Measurements from ENCODE around the gene CSTF1.
"Not testable (repeated sequence)": the region's sequence is repeated elsewhere in the genome, so short reads cannot be mapped to it uniquely, and the experiment has no call there.

Gene CSTF1

GRCh38 chr20:56371977-56372376 is 20.5 kb upstream of the CSTF1 start:
- DNase-seq, result no peak

- DNase-seq, result no peak
Observed at GRCh38 chr20:56372850-56373249, 19.6 kb upstream of the CSTF1 start.

- DNase-seq, result no peak
Observed at GRCh38 chr20:56373942-56374341, 18.5 kb upstream of the CSTF1 start.

- DNase-seq, result no peak
Observed at GRCh38 chr20:56376331-56376730, 16.1 kb upstream of the CSTF1 start.

GRCh38 chr20:56378386-56378785 is 14.1 kb upstream of the CSTF1 start:
- DNase-seq, result no peak

GRCh38 chr20:56380375-56380774 is 12.1 kb upstream of the CSTF1 start:
- DNase-seq, result no peak

GRCh38 chr20:56381501-56381900 is 10.9 kb upstream of the CSTF1 start:
- no peak for DNase-seq

GRCh38 chr20:56382696-56383095 is 9.7 kb upstream of the CSTF1 start:
- DNase-seq, result no peak

- DNase-seq, result no peak
Observed at GRCh38 chr20:56383334-56383733, 9.1 kb upstream of the CSTF1 start.

- DNase-seq, result no peak
Observed at GRCh38 chr20:56385130-56385529, 7.3 kb upstream of the CSTF1 start.

- DNase-seq, result no peak
Observed at GRCh38 chr20:56386219-56386618, 6.2 kb upstream of the CSTF1 start.

- no peak for DNase-seq
Observed at GRCh38 chr20:56388882-56389281, 3.6 kb upstream of the CSTF1 start.

GRCh38 chr20:56389807-56390206 is 2.6 kb upstream of the CSTF1 start:
- DNase-seq, result no peak

- DNase-seq, result not testable (repeated sequence)
Observed at GRCh38 chr20:56390396-56390795, 2.0 kb upstream of the CSTF1 start.

- no peak for DNase-seq
Observed at GRCh38 chr20:56391037-56391436, 1.4 kb upstream of the CSTF1 start.

- peak in 1 of 2 experiments; percentile 52 for DNase-seq
Observed at GRCh38 chr20:56391596-56392131, 781 bp upstream of the CSTF1 start.

- DNase-seq, result peak; percentile 22 to 60
Observed at GRCh38 chr20:56392881-56393482, 537 bp downstream of the CSTF1 start.

- no peak for DNase-seq
Observed at GRCh38 chr20:56393653-56394052, 1.2 kb downstream of the CSTF1 start.

- DNase-seq, result no peak
Observed at GRCh38 chr20:56395166-56395565, 2.7 kb downstream of the CSTF1 start.

- peak; percentile 15 to 28 for DNase-seq
Observed at GRCh38 chr20:56400001-56400640, 7.7 kb downstream of the CSTF1 start.

GRCh38 chr20:56403465-56403864 is 11.0 kb downstream of the CSTF1 start:
- DNase-seq, result no peak

- not testable (repeated sequence) for DNase-seq
Observed at GRCh38 chr20:56405356-56405755, 12.9 kb downstream of the CSTF1 start.

- no peak for DNase-seq
Observed at GRCh38 chr20:56406910-56407309, 14.5 kb downstream of the CSTF1 start.

GRCh38 chr20:56409521-56409920 is 17.1 kb downstream of the CSTF1 start:
- no peak for DNase-seq

- no peak for DNase-seq
Observed at GRCh38 chr20:56409956-56410355, 17.5 kb downstream of the CSTF1 start.
